Breast epithelium (tissue), 4 donors: ENCODE measurements around the gene SYTL4. TPM values are rescaled to one million over a fixed set of nuclear protein-coding genes. Genes with fewer than 3 reads are reported as not detected.

ENCODE experiments used
- DNase-seq, 2 donors: peaks; one replicate each; pipeline ENCODE4 v3.0.0-alpha.2; 2019; ENCODE audit warnings: low spot score in 2 of 2
- H3K27ac ChIP-seq, 2 donors: fragments of 200-600 bp; sonication (generic) in 1 of 2; one replicate each; pipeline ENCODE4 v1.5.1; 2016 to 2019; ENCODE audit warnings: mild to moderate bottlenecking in 1 of 2
- H3K27me3 ChIP-seq, 2 donors: fragments of 200-600 bp; sonication (generic) in 1 of 2; one replicate each; pipeline versions ENCODE4 v1.5.1 to v1.6.0; 2017 to 2019; ENCODE audit warnings: control low read depth in 1 of 2, mild to moderate bottlenecking in 1 of 2
- H3K36me3 ChIP-seq: fragments of 200-600 bp; one replicate; pipeline ENCODE4 v1.5.1; 2019
- H3K4me1 ChIP-seq, 2 donors: fragments of 200-600 bp; sonication (generic); one replicate each; pipeline ENCODE4 v1.5.1; 2016 to 2019; ENCODE audit warnings: control low read depth in 1 of 2
- H3K4me3 ChIP-seq, 3 donors: fragments of 200-600 bp; sonication (generic); 1 replicate in 2 of 3; 2 replicates in 1 of 3; pipeline ENCODE4 v1.5.1; 2016 to 2019; ENCODE audit warnings: mild to moderate bottlenecking in 3 of 3, moderate library complexity in 2 of 3
- H3K9me3 ChIP-seq, 2 donors: fragments of 200-600 bp; sonication (generic) in 1 of 2; one replicate each; pipeline ENCODE4 v1.5.1; 2016 to 2019; ENCODE audit warnings: control low read depth in 1 of 2
- CTCF ChIP-seq, 3 donors: fragments of 450-650 bp; IDR thresholded peaks; one replicate each; pipeline ENCODE4 v1.5.1; 2016 to 2017; ENCODE audit warnings: antibody characterized with exemption in 3 of 3, mild to moderate bottlenecking in 3 of 3, moderate library complexity in 3 of 3
- POLR2A ChIP-seq: fragments of 450-650 bp; IDR thresholded peaks from one replicate; pipeline ENCODE4 v1.6.1; 2016; ENCODE audit warnings: antibody characterized with exemption, mild to moderate bottlenecking, moderate library complexity
- POLR2AphosphoS5 ChIP-seq, 3 donors: sonication (generic); formaldehyde crosslinking; IDR thresholded peaks; one replicate each; pipeline ENCODE4 v1.6.1; 2017; ENCODE audit warnings: antibody characterized with exemption in 3 of 3
- intact Hi-C: fragments of 100-400 bp; cut with DNase I; formaldehyde crosslinking; loops from one replicate; pipeline ENCODE4 v1.15.1; 2023; ENCODE audit warnings: low total_unique reads
- total RNA-seq, 3 donors: library from RNA; depleted of rRNA; stranded (reverse); fragments of >200 nt; gene quantifications; one replicate each; pipeline ENCODE4 v1.1.0, GENCODE V29; 2016

Gene SYTL4
- total RNA-seq, 3 donors from 2014 or later, result 19.3 to 29.9 (median 25.2) TPM

GRCh38 chrX:100695302-100695701 is 36.6 kb downstream of the SYTL4 start:
- intact Hi-C loops, result no loop called here
- DNase-seq, result no peak
- no peak for TF ChIP-seq CTCF (IDR thresholded peaks at IDR 0.05)
- no peak for TF ChIP-seq POLR2AphosphoS5 (IDR thresholded peaks at IDR 0.05)
- no peak for TF ChIP-seq POLR2A
- peaks cover 0 to 40% of the 10 kb centered on the region in 2 donors for H3K27me3 ChIP-seq
- H3K4me1 ChIP-seq, result no peaks in the 10 kb centered on the region
- H3K27ac ChIP-seq, result no peak overlapping the region
- H3K4me3 ChIP-seq, result no peak overlapping the region
- H3K36me3 ChIP-seq, result no peaks in the 10 kb centered on the region
- H3K9me3 ChIP-seq, result no peaks in the 10 kb centered on the region

- TF ChIP-seq CTCF (IDR thresholded peaks at IDR 0.05), result no peak
- no peak for TF ChIP-seq POLR2A
- TF ChIP-seq POLR2AphosphoS5 (IDR thresholded peaks at IDR 0.05), result no peak
- Histone ChIP-seq H3K36me3 (no peaks in the 10 kb centered on the region), H3K4me3 (no peak overlapping the region), H3K27me3 (peaks cover 0 to 44% of the 10 kb centered on the region in 2 donors), H3K9me3 (no peaks in the 10 kb centered on the region), H3K4me1 (no peaks in the 10 kb centered on the region), H3K27ac (no peak overlapping the region)
- intact Hi-C loops, result loop anchor here (10.0 kb wide), 2 partner anchors 77 to 1253 kb away; no protein-coding TSS in a partner anchor
- DNase-seq, result no peak
Measured at GRCh38 chrX:100687546-100687945, 44.4 kb downstream of the SYTL4 start.

- Histone ChIP-seq H3K27ac (no peak overlapping the region), H3K36me3 (no peaks in the 10 kb centered on the region), H3K27me3 (peaks cover 0 to 39% of the 10 kb centered on the region in 2 donors), H3K9me3 (no peaks in the 10 kb centered on the region), H3K4me1 (no peaks in the 10 kb centered on the region), H3K4me3 (no peak overlapping the region)
- no peak for DNase-seq
- no peak for TF ChIP-seq CTCF (IDR thresholded peaks at IDR 0.05)
- no peak for TF ChIP-seq POLR2A
- no peak for TF ChIP-seq POLR2AphosphoS5 (IDR thresholded peaks at IDR 0.05)
- intact Hi-C loops, result loop anchor here (10.0 kb wide), 2 partner anchors 78 to 1252 kb away; no protein-coding TSS in a partner anchor
Measured at GRCh38 chrX:100687128-100687527, 44.8 kb downstream of the SYTL4 start.

- H3K9me3 ChIP-seq, result no peaks in the 10 kb centered on the region
- no peak overlapping the region for H3K4me3 ChIP-seq
- no peaks in the 10 kb centered on the region for H3K36me3 ChIP-seq
- no peaks in the 10 kb centered on the region for H3K4me1 ChIP-seq
- TF ChIP-seq POLR2AphosphoS5 (IDR thresholded peaks at IDR 0.05), result no peak
- no peak for TF ChIP-seq CTCF (IDR thresholded peaks at IDR 0.05)
- no peak for TF ChIP-seq POLR2A
- no peak overlapping the region for H3K27ac ChIP-seq
- H3K27me3 ChIP-seq, result peaks cover 0 to 45% of the 10 kb centered on the region in 2 donors
- no peak for DNase-seq
- intact Hi-C loops, result loop anchor here (10.0 kb wide), 2 partner anchors 79 to 1251 kb away; no protein-coding TSS in a partner anchor
Measured at GRCh38 chrX:100685997-100686305, 46.0 kb downstream of the SYTL4 start.

GRCh38 chrX:100685284-100685996 is 46.5 kb downstream of the SYTL4 start:
- intact Hi-C loops, result loop anchor here (10.0 kb wide), 2 partner anchors 79 to 1251 kb away; no protein-coding TSS in a partner anchor
- H3K4me1 ChIP-seq, result no peaks in the 10 kb centered on the region
- peak; percentile 48 to 57 for DNase-seq
- H3K9me3 ChIP-seq, result no peaks in the 10 kb centered on the region
- no peaks in the 10 kb centered on the region for H3K36me3 ChIP-seq
- peak overlapping the region in 1 of 2 donors; percentile 20 for H3K27ac ChIP-seq
- no peak overlapping the region for H3K4me3 ChIP-seq
- TF ChIP-seq POLR2AphosphoS5 (IDR thresholded peaks at IDR 0.05) (no peak), POLR2A (no peak), CTCF (IDR thresholded peaks at IDR 0.05) (peak; percentile 84 to 94 (median 88))
- peaks cover 0 to 47% of the 10 kb centered on the region in 2 donors for H3K27me3 ChIP-seq
